Measurements from ENCODE around the gene MEGF6.

Gene MEGF6

GRCh38 chr1:3441880-3442279 is 169.4 kb downstream of the MEGF6 start:
- DNase-seq (ENCODE audit: low spot score) = no peak

- DNase-seq (ENCODE audit: low spot score) = no peak
Observed at GRCh38 chr1:3441410-3441847, 169.9 kb downstream of the MEGF6 start.

GRCh38 chr1:3440711-3441409 is 170.4 kb downstream of the MEGF6 start:
- DNase-seq (ENCODE audit: low spot score) = no peak

GRCh38 chr1:3440300-3440681 is 171.0 kb downstream of the MEGF6 start:
- DNase-seq (ENCODE audit: low spot score) = no peak

Measured in hepatic stellate cell (primary cell).